Hematopoietic multipotent progenitor cell (in vitro differentiated cells): ENCODE results near the gene GSTO1. TPM values are rescaled to one million over a fixed set of nuclear protein-coding genes. Genes with fewer than 3 reads are reported as not detected.

Experiments used
- DNase-seq, 3 donors: peaks; one replicate each; pipeline ENCODE4 v3.0.0-alpha.2; 2011 to 2015; ENCODE audit warnings: low read depth in 2 of 3, low spot score in 2 of 3
- total RNA-seq: library from RNA; depleted of rRNA; stranded (reverse); fragments of >200 nt; gene quantifications from one replicate; pipeline ENCODE4 v1.2.3, GENCODE V29; 2012

Gene GSTO1
- total RNA-seq, 1 donor: 42.5 TPM

DNA sequence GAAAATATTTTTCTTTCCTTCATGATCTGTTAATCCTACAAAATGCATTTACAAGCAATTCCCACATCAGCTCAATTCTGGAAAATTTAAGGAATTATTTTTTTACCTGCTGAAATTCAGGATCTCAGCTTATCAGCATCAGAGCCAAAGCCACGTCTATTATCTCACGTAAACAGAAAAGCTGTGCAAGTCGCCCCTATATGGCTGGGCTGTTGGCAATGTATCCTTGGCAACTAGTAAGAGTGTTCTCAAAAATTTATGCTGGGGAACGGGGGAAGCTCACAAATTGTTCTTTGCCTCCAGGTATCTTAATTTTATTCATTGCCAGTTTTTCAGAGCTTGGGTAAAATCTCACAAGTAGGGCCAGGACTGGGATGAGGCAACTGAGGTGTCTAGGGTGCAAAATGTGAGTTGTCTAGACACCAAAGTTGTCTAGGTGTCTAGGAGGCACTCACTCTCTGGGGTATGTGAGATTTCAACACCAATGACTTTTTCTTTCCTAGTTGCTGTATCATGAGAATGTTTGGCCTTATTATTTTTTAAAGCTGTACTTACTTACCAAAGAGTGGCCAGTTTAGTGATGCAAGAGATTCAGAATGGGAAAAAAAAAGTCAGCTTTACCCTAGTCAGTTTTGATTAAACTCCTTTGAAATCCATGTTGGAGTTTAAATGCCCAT is 19.3 kb downstream of the GSTO1 start:
- DNase-seq: no peak

DNA sequence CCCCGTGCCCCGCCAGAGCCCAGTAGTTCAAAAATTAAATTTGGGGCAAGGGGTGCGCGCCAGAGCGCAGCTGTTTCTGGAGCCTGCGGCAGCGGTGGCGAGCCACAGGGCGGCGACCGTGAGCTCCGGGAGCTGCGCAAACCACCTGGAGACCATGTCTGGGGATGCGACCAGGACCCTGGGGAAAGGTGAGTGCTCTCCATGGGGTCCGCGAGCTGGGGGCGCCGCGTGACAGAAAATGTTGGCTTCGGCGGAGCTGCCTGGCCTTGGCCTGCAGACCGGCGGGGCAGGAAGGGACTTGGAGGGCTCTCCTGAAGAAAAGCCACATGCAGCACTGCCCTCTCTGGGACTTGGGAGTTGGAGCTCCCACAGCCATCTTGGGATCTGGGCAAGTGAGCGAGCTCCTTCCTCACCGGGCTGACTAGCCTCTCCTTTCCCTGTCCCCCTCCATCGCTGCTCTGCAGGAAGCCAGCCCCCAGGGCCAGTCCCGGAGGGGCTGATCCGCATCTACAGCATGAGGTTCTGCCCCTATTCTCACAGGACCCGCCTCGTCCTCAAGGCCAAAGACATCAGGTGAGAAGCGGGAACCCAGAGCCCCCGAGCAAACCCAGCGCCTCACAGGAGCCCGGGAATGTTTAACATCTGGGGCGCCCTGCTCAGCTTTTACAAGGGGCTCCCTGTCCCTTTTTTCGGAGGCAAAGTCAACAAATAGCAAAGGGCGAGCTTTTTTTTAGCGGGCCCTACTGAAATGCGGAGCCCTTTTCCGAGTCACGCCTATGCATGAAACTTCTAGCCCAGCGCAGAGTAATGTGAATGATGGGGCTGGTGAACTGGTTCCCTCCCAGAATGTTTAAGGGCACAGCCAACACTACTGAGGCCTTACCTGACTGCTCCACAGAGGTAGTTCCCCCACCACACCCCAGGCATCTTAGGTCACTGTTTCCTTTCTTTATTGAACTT is 20.4 kb downstream of the GSTO1 start:
- DNase-seq: peak in 1 of 3 donors; percentile 46

DNA sequence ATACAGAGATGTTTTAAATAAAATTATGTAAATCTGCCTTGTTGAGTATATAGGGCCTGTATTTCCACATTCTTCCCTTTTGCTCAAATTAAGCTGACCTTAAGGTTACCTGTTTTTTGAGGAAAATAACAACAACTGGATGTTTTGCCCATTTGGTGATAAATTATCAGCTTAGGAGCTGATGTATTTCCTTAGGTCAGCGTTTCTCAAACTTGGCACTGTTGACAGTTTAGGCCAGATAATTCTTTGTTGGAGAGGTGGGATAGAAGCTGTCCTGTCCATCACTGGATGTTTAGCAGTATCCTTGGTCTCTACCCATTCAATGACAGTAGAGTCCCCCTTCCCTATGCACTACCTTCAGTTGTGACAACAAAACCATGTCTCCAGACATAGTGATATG is 21.5 kb downstream of the GSTO1 start:
- DNase-seq: no peak

DNA sequence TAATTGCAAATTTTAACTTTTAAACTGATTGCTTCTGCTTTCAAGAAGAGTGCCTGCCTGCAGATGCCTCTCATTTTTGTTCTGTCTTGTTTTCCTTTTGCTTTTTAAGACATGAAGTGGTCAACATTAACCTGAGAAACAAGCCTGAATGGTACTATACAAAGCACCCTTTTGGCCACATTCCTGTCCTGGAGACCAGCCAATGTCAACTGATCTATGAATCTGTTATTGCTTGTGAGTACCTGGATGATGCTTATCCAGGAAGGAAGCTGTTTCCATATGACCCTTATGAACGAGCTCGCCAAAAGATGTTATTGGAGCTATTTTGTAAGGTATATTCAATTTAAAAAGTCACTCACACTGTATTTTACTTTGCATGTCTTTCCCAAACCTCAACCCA is 23.1 kb downstream of the GSTO1 start:
- no peak for DNase-seq

DNA sequence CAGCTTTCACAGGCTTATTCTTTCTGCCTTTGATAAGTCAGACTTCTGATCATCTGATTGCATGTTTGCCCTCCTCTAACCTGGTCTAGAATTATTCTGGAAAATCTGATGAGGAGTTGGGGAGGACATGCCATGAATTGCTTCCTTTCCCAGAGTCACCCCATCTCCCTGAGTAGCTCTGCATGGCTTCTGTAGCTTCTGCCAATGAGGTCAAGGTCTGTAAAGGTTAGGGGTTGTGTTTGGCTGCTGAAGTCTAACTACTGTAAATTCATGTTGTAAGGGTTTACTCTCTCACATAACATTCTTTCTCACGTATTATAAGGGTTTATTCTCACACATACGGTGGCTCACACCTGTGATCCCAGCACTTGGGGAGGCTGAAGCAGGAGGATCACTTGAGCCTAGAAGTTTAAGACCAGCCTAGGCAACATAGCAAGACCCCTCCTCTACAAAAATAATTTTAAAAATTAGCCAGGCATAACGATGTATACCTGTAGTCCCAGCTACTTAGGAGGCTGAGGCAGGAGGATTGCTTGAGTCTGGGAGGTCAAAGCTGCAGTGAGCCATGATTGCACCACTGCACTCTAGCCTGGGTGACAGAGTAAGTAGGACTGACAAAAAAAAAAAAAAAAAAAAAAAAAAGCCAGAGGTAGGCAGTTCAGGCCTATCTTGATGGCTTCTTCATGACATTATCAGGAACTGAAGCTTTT is 25.0 kb downstream of the GSTO1 start:
- no peak for DNase-seq

- no peak for DNase-seq
Measured at GRCh38 chr10:104281694-104282093, 27.0 kb downstream of the GSTO1 start.

DNA sequence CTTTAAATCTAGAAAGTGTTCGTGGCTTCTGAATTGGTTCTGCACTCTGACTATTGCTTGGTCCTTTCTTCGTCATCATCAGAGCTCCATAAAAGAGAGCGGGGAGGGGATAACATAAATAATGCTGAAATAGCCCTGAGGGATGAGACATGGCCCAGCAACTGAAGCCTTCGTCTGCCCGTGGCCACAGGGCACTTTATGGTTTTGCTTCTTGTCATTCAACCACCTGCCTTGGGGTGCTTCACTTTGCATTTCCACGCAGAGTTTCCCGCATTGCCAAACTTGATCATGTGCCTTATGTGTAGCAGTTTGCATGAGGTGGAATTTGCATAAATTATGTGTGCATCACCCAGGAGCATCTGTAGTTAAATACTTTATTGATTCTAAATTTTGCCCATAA is 30.2 kb downstream of the GSTO1 start:
- DNase-seq: no peak

DNA sequence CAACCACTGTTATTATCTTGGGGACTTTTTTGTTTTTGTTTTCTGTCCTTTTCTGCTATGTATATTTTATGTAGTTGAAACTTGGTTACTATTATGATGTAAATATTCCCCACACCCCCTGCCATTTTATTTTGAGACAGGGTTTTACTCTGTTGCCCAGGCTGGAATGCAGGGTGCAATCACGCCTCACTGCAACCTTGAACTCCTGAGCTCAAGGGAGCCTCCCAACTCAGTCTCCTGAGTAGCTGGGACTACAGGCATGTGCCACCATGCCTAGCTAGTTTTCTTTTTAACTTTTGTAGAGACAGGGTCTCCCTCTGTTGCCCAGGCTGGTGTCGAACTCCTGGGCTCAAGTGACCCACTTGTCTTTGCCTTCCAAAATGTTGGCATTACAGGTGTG is 32.2 kb downstream of the GSTO1 start:
- DNase-seq: no peak

DNA sequence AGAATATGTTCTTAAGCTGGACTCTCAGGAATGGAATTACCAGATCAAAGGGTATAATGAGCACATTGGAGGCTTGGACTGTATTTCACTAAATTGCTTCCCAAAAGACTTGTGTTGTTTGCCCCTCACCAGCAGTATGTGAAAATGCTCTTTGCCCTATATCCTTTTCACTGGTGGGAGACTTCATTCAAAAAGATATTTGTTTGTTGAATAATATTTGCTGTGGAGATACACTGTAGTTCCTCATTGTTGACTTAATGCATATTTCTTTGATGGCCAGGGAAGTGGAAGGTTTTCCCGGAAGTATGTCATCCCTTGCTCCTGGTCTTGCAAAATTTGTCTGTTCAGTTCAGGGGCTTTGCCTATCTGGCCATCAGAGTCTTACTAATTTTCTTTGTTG is 33.7 kb downstream of the GSTO1 start:
- no peak for DNase-seq

DNA sequence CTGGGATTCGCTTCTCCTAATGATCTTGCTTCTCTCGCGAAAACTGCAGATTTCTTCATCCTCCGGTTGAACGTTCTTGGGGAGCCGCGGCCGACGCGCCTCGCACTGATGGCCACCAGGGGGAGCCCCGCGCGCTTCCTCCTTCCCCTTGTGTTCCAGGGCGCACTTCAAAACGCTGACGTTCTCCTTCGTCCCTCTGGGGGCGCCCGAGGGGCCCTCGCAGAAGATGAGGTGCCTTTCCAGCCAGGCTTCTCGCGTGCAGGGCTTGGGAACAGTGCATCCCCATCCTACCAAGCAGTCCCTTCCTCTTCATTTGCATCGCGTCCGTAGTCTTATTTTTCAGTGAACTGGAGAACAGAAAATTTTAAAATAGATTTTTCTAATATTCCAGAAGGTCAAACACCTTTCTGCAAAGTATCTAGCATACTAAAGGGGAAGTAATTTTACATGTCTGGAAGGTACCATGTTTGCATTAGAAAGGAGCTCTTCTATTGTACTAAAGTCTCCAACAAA is 36.8 kb downstream of the GSTO1 start:
- DNase-seq: peak; percentile 78 to 91 (median 87)

GRCh38 chr10:104293011-104293410 is 38.3 kb downstream of the GSTO1 start:
- no peak for DNase-seq

- DNase-seq: no peak
Measured at GRCh38 chr10:104293781-104294321, 39.2 kb downstream of the GSTO1 start.

- DNase-seq: no peak
Measured at GRCh38 chr10:104296687-104297436, 42.2 kb downstream of the GSTO1 start.

DNA sequence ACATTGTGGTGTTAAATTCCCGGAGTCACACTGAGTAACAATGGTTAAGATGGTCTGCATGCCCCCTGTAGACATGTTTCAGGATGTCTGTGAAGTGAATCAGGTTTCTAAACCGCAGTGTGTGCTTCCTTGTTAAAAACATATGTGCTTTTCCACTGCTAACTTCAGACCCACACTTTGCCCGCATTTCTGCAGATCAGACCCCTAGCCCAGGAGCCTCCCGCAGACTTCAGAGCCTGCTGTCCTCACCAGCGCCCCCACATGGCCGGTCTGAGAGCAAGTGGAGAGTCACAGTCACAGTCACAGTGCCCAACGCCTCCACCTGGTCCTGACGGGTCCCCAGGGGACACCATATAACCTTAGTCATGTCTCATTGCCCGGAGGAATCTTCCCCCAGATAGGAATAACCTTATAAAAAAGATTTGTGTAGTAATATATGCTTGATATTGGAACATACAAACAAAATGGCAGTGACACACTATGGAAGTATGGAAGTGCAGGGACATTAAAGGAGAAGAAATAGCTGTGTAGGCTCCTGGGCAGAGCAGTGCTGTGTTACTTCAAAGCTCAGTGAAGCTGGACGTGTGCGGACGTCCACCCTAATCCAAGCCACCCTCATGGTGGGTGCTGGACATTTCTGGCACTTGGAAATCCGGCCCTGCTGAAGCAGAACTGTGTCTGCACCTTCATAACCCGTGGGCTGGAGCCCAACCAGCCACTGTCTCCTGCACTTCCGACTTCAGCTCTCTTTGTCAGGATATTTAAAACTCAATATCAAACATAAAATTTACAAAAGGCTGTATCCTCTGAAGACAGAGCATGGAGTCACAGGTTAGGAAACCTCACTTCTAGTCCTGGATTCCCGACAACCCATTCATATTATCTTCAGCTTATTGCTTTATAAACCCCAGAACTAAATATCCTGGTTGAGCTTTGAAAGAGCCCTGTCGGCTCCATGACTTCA is 43.3 kb downstream of the GSTO1 start:
- DNase-seq: peak in 2 of 3 donors; percentile 39 to 68

DNA sequence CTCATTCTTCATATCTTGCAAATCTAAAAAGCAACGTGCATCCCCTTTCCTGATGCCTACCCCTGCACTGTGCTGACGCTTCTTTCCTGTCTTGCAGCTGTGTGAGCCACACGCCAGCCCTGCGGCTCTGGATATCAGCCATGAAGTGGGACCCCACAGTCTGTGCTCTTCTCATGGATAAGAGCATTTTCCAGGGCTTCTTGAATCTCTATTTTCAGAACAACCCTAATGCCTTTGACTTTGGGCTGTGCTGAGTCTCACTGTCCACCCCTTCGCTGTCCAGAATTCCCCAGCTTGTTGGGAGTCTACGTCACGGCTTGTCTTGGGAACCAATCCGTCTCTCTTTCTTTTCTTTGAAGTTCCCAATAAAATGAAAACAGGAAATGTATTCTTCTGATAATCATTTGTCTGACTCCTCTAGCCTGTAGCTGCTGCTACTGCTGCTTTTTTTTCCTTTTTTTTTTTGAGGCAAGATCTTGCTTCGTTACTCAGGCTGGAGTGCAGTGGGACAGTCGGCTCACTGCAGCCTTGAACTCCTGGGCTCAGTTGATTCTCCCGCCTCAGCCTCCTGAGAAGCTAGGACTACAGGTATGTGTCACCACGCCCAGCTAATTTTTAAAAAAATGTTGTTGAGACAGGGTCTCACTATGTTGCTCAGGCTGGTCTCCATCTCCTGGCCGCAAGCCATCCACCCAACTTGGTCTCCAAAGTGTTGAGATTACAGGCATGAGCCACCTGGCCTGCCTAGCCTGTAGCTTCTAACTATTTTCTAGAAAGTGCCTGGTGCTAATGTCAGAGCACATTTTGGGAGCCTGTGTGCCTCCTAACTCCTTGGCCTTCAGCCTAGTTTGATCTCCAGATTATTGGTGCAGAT is 44.6 kb downstream of the GSTO1 start:
- no peak for DNase-seq

DNA sequence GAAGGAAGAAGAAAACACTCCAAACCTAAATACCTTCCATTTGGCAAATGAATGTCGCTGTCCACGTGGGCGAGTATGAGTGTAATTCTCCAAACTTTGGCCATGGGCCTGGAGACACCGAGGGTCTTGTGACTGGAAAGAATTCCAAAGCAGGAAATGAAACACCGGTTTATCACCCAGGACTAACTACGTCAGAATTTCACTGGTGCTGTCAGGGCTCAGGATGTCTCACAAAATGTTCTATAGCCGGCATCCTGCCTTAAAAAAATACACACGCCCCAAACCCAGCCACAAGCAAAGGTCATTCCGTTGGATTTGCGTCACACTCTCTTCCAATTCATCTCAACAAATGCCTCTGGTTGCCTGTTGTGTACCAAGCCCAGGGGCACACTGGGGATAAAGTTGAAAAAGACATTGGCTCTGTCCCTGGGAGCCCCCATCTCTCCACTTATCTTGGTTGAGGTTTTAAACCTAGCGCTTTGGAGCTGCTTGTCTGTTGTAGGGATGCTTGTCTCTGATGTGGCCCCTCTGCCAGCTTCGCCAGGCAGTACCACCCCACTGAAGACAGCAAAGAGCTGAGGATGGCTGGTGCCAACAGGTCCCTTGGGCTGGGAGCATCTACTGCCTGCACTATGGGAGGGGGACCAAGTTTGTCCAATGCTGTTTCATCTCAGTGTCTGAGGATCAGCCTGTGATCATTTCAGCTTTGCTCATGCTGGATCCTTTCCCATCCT is 45.5 kb downstream of the GSTO1 start:
- no peak for DNase-seq

- DNase-seq: no peak
Measured at GRCh38 chr10:104300736-104301292, 46.1 kb downstream of the GSTO1 start.
